GM12891 (cell line): ENCODE data around the gene CDH18.

Experiments
- PAX5 ChIP-seq: IDR thresholded peaks from 2 replicates; pipeline ENCODE4 v1.6.1; 2011; ENCODE audit warnings: low read length, moderate library complexity, mild to moderate bottlenecking; ENCODE audit not compliant: insufficient read depth, severe bottlenecking
- POLR2A ChIP-seq: IDR thresholded peaks from 2 replicates; pipeline ENCODE4 v1.6.1; 2011; ENCODE audit warnings: low read depth, low read length, control low read depth
- POLR2AphosphoS5 ChIP-seq: IDR thresholded peaks from 2 replicates; pipeline ENCODE4 v1.6.1; 2011; ENCODE audit warnings: low read depth, low read length, control low read depth
- SPI1 ChIP-seq: IDR thresholded peaks from 2 replicates; pipeline ENCODE4 v1.6.1; 2011; ENCODE audit warnings: low read depth, low read length, control low read depth
- TAF1 ChIP-seq: IDR thresholded peaks from 2 replicates; pipeline ENCODE4 v1.6.1; 2011; ENCODE audit warnings: low read depth, low read length, control low read depth

GRCh38 chr5:19492861-19493260 lies 495.1 kb downstream of the CDH18 start:
- TF ChIP-seq POLR2A: no peak
- TF ChIP-seq POLR2AphosphoS5: no peak
- no peak for TF ChIP-seq PAX5
- TF ChIP-seq TAF1: no peak
- no peak for TF ChIP-seq SPI1
